Upper lobe of left lung (tissue), 6 donors: ENCODE results near the gene ECEL1. TPM values are rescaled to one million over a fixed set of nuclear protein-coding genes. Genes with fewer than 3 reads are reported as not detected.

Source experiments
- ATAC-seq, 2 donors: fragments of 200-7000 bp; cut with Tn5 transposase; one replicate each; pipeline ENCODE4 v1.9.1; 2022; ENCODE audit warnings: mild to moderate bottlenecking in 2 of 2, moderate library complexity in 2 of 2; ENCODE audit not compliant: low FRiP score in 2 of 2
- DNase-seq, 2 donors: peaks; one replicate each; pipeline ENCODE4 v3.0.0-alpha.2; 2019 to 2020
- H3K27ac ChIP-seq, 4 donors: fragments of 200-600 bp; sonication (generic); one replicate each; pipeline ENCODE4 v1.5.1; 2016 to 2019
- H3K27me3 ChIP-seq, 4 donors: fragments of 200-600 bp; sonication (generic); one replicate each; pipeline ENCODE4 v1.5.1; 2017 to 2019
- H3K36me3 ChIP-seq, 4 donors: fragments of 200-600 bp; sonication (generic); one replicate each; pipeline ENCODE4 v1.5.1; 2016 to 2019
- H3K4me1 ChIP-seq, 4 donors: fragments of 200-600 bp; sonication (generic); one replicate each; pipeline ENCODE4 v1.5.1; 2018 to 2019
- H3K4me3 ChIP-seq, 4 donors: fragments of 200-600 bp; sonication (generic); one replicate each; pipeline ENCODE4 v1.5.1; 2017 to 2019; ENCODE audit warnings: mild to moderate bottlenecking in 2 of 4, moderate library complexity in 1 of 4
- H3K9me3 ChIP-seq, 4 donors: fragments of 200-600 bp; sonication (generic); one replicate each; pipeline ENCODE4 v1.5.1; 2018 to 2019
- EP300 ChIP-seq, 4 donors: sonication (generic); formaldehyde crosslinking; IDR thresholded peaks; one replicate each; pipeline ENCODE4 v1.5.1; 2017; ENCODE audit warnings: antibody characterized with exemption in 4 of 4, control low read depth in 2 of 4
- POLR2A ChIP-seq, 4 donors: fragments of 450-650 bp; IDR thresholded peaks; one replicate each; pipeline ENCODE4 v1.5.1; 2016 to 2017; ENCODE audit warnings: antibody characterized with exemption in 4 of 4, mild to moderate bottlenecking in 2 of 4
- POLR2AphosphoS5 ChIP-seq, 2 donors: sonication (generic); formaldehyde crosslinking; IDR thresholded peaks; one replicate each; pipeline ENCODE4 v1.5.1; 2017; ENCODE audit warnings: antibody characterized with exemption in 2 of 2
- WGBS, 2 donors: methylation state at CpG; one replicate each; pipeline ENCODE4 v1.1.5; 2017 to 2018; 5-methylcytosine and 5-hydroxymethylcytosine counted together
- total RNA-seq, 6 donors: library from RNA; depleted of rRNA in 4 of 6; stranded (reverse); fragments of >200 nt in 4 of 6; gene quantifications; one replicate each; pipeline versions ENCODE4 v1.1.0 to v1.2.1, GENCODE V29; 2016 to 2021
- TF ChIP-seq, protein P1 (sequence below), 6 experiments: fragments of 450-650 bp in 4 of 6; fragments of 200-600 bp in 2 of 6; sonication (generic) in 2 of 6; IDR thresholded peaks; one replicate each; pipeline ENCODE4 v1.5.1; 2016 to 2019; ENCODE audit warnings: antibody characterized with exemption in 6 of 6
- donor health status: DM: no; HTN: no; CAD: no; lungs with moderate emphysema.
- donor health status: DM: no; HTN: yes; CAD: no; lungs with severe emphysema.

Gene ECEL1
- total RNA-seq, 6 donors from 2014 or later, result 0.14 to 0.40 TPM; not detected in 4

DNA sequence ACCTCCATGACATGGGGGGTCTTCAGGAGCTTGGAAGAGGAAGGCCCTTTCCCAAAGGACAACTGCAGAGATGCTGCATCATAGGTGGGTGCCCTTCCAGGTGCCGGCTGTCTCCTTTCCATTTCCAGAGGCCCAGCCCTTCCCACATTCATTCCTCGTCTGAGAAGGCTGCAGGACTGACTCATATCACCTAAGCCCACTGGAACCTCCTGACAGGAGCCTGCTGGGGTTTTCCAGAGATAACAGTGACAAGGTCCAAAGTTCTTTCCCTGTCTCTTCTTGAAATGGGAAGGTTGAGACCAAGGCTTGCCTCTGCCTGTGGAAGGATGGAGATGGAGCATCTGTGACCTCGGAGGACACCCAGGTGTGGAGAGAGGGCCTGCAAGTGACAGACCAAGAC lies 28.9 kb upstream of the ECEL1 start:
- Histone ChIP-seq H3K4me1 (peaks cover 0 to under 1% (median 0%) of the 10 kb centered on the region in 4 donors), H3K4me3 (no peak overlapping the region), H3K9me3 (no peaks in the 10 kb centered on the region), H3K36me3 (no peaks in the 10 kb centered on the region), H3K27ac (no peak overlapping the region), H3K27me3 (peaks cover 0 to 14% (median under 1%) of the 10 kb centered on the region in 4 donors)
- WGBS, 2 donors, result 86 to 92% methylated on average over 3 of the region's 3 CpGs
- no peak for ATAC-seq
- DNase-seq, result no peak
- TF ChIP-seq POLR2A (IDR thresholded peaks at IDR 0.05) (no peak), POLR2AphosphoS5 (IDR thresholded peaks at IDR 0.05) (no peak), EP300 (IDR thresholded peaks at IDR 0.05) (no peak)
- TF ChIP-seq, protein P1, sequence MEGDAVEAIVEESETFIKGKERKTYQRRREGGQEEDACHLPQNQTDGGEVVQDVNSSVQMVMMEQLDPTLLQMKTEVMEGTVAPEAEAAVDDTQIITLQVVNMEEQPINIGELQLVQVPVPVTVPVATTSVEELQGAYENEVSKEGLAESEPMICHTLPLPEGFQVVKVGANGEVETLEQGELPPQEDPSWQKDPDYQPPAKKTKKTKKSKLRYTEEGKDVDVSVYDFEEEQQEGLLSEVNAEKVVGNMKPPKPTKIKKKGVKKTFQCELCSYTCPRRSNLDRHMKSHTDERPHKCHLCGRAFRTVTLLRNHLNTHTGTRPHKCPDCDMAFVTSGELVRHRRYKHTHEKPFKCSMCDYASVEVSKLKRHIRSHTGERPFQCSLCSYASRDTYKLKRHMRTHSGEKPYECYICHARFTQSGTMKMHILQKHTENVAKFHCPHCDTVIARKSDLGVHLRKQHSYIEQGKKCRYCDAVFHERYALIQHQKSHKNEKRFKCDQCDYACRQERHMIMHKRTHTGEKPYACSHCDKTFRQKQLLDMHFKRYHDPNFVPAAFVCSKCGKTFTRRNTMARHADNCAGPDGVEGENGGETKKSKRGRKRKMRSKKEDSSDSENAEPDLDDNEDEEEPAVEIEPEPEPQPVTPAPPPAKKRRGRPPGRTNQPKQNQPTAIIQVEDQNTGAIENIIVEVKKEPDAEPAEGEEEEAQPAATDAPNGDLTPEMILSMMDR (IDR thresholded peaks at IDR 0.05), result no peak

- H3K4me3 ChIP-seq, result no peak overlapping the region
- DNase-seq, result no peak
Measured at GRCh38 chr2:232515639-232516038, 28.0 kb upstream of the ECEL1 start.

GRCh38 chr2:232513353-232513752 lies 25.7 kb upstream of the ECEL1 start:
- Histone ChIP-seq H3K4me1 (no peaks in the 10 kb centered on the region), H3K4me3 (no peak overlapping the region), H3K9me3 (no peaks in the 10 kb centered on the region), H3K36me3 (no peaks in the 10 kb centered on the region), H3K27ac (no peak overlapping the region), H3K27me3 (no peaks in the 10 kb centered on the region)
- ATAC-seq (no peak), DNase-seq (no peak)
- WGBS, 2 donors, result 79 to 82% methylated on average over 5 of the region's 5 CpGs
- TF ChIP-seq EP300 (IDR thresholded peaks at IDR 0.05) (no peak), POLR2A (IDR thresholded peaks at IDR 0.05) (no peak), POLR2AphosphoS5 (IDR thresholded peaks at IDR 0.05) (no peak)
- TF ChIP-seq, protein P1 (IDR thresholded peaks at IDR 0.05), result no peak

More at GRCh38 chr2:232515639-232516038, 28.0 kb upstream of the ECEL1 start:
- no peaks in the 10 kb centered on the region for H3K36me3 ChIP-seq
- no peak for ATAC-seq
- H3K27me3 ChIP-seq, result peaks cover 0 to 8% (median 0%) of the 10 kb centered on the region in 4 donors
- no peak overlapping the region for H3K27ac ChIP-seq
- WGBS, 2 donors, result 88 to 92% methylated on average over 7 of the region's 7 CpGs
- H3K9me3 ChIP-seq, result no peaks in the 10 kb centered on the region
- H3K4me1 ChIP-seq, result no peaks in the 10 kb centered on the region
- TF ChIP-seq, protein P1 (IDR thresholded peaks at IDR 0.05), result no peak
- TF ChIP-seq POLR2AphosphoS5 (IDR thresholded peaks at IDR 0.05) (no peak), POLR2A (IDR thresholded peaks at IDR 0.05) (no peak), EP300 (IDR thresholded peaks at IDR 0.05) (no peak)

GRCh38 chr2:232512602-232513001 lies 25.0 kb upstream of the ECEL1 start:
- TF ChIP-seq EP300 (IDR thresholded peaks at IDR 0.05), result no peak
- TF ChIP-seq POLR2A (IDR thresholded peaks at IDR 0.05), result no peak
- TF ChIP-seq POLR2AphosphoS5 (IDR thresholded peaks at IDR 0.05), result no peak
- TF ChIP-seq, protein P1 (IDR thresholded peaks at IDR 0.05), result no peak
- ATAC-seq (no peak), DNase-seq (no peak)
- Histone ChIP-seq H3K4me3 (no peak overlapping the region), H3K27me3 (no peaks in the 10 kb centered on the region), H3K36me3 (no peaks in the 10 kb centered on the region), H3K27ac (no peak overlapping the region), H3K4me1 (no peaks in the 10 kb centered on the region), H3K9me3 (no peaks in the 10 kb centered on the region)
- WGBS, 2 donors, result 83 to 93% methylated on average over 3 to 10 of the region's 10 CpGs

DNA sequence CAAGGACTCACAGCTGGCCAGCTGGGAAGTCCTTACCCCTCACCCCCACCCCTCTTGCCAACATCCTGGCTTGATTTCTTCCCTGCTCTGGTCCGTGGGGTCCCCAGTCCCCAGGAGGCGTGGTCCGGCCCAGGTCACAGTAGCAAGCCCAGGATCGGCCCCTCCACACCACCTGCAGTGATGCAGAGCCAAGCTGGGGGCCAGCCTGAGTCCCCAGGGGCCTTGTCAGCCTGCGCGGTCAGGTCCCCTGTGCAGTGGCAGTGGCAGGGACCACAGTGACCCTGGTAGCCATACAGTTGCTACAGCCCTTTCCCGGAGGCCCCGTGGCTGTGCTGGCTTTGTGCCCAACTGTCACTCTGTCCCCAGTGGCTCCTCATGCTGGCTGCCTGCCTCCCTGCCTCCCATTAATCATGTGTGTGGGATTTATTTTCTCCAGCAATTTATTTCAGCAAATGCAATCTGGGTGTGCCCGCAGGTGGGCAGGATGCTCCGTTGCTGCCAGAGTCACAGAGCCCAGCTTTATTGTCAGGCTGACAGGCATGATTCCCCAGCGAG lies 23.8 kb upstream of the ECEL1 start:
- H3K27me3 ChIP-seq, result no peaks in the 10 kb centered on the region
- 25 to 72% methylated on average over 2 to 7 of the region's 11 CpGs for WGBS, 2 donors
- TF ChIP-seq POLR2A (IDR thresholded peaks at IDR 0.05) (no peak), EP300 (IDR thresholded peaks at IDR 0.05) (no peak), POLR2AphosphoS5 (IDR thresholded peaks at IDR 0.05) (no peak)
- TF ChIP-seq, protein P1 (IDR thresholded peaks at IDR 0.05), result no peak
- ATAC-seq, result no peak
- peak in 1 of 2 donors; percentile 71 for DNase-seq
- no peaks in the 10 kb centered on the region for H3K36me3 ChIP-seq
- no peak overlapping the region for H3K27ac ChIP-seq
- no peaks in the 10 kb centered on the region for H3K4me1 ChIP-seq
- no peaks in the 10 kb centered on the region for H3K9me3 ChIP-seq
- no peak overlapping the region for H3K4me3 ChIP-seq
